Loucy (cell line): Measurements from ENCODE around the gene AKAP6.

Source experiments
- H2AFZ ChIP-seq: fragments of 200-600 bp; sonication (generic); 2 replicates; pipeline ENCODE4 v1.6.0; 2016; ENCODE audit warnings: antibody characterized with exemption, mild to moderate bottlenecking, low read length, moderate library complexity
- H3F3A ChIP-seq: fragments of 200-600 bp; 2 replicates; pipeline ENCODE4 v1.6.0; 2016; ENCODE audit warnings: antibody characterized with exemption, low read depth, mild to moderate bottlenecking
- H3K27me3 ChIP-seq: fragments of 200-600 bp; sonication (generic); 2 replicates; pipeline ENCODE4 v1.6.1; 2014; ENCODE audit warnings: low read length, mild to moderate bottlenecking; ENCODE audit not compliant: insufficient read depth, poor library complexity, severe bottlenecking
- H3K36me3 ChIP-seq: fragments of 200-600 bp; sonication (generic); 2 replicates; pipeline ENCODE4 v1.6.1; 2016; ENCODE audit warnings: low read length; ENCODE audit not compliant: insufficient read depth
- H3K4me1 ChIP-seq: fragments of 200-600 bp; sonication (generic); 2 replicates; pipeline ENCODE4 v1.5.1; 2014; ENCODE audit warnings: low read length, mild to moderate bottlenecking; ENCODE audit not compliant: insufficient read depth, poor library complexity, severe bottlenecking
- H3K4me2 ChIP-seq: fragments of 200-600 bp; sonication (generic); 2 replicates; pipeline ENCODE4 v1.6.0; 2014; ENCODE audit warnings: antibody characterized with exemption, low read length, low read depth, mild to moderate bottlenecking; ENCODE audit not compliant: poor library complexity, severe bottlenecking
- H3K4me3 ChIP-seq: fragments of 200-600 bp; sonication (generic); 2 replicates; pipeline ENCODE4 v1.5.1; 2014; ENCODE audit warnings: low read length, mild to moderate bottlenecking, mixed read lengths; ENCODE audit not compliant: poor library complexity, severe bottlenecking
- H3K79me2 ChIP-seq: fragments of 200-600 bp; sonication (generic); 2 replicates; pipeline ENCODE4 v1.6.1; 2014; ENCODE audit warnings: low read length; ENCODE audit not compliant: insufficient read depth
- H3K9ac ChIP-seq: fragments of 200-600 bp; sonication (generic); 2 replicates; pipeline ENCODE4 v1.6.0; 2014; ENCODE audit warnings: mild to moderate bottlenecking, low read depth, low read length, moderate library complexity; ENCODE audit not compliant: poor library complexity, severe bottlenecking
- H3K9me2 ChIP-seq: fragments of 200-600 bp; sonication (generic); replicated peaks from 2 replicates; pipeline ENCODE4 v1.6.1; 2016; ENCODE audit warnings: low read depth, low read length, mixed read lengths
- H3K9me3 ChIP-seq: fragments of 200-600 bp; sonication (generic); 2 replicates; pipeline ENCODE4 v1.6.1; 2014; ENCODE audit warnings: mild to moderate bottlenecking, antibody characterized with exemption, low read length, low read depth; ENCODE audit not compliant: insufficient read depth
- H4K20me1 ChIP-seq: fragments of 200-600 bp; sonication (generic); 2 replicates; pipeline ENCODE4 v1.6.0; 2014; ENCODE audit warnings: antibody characterized with exemption, low read length, mild to moderate bottlenecking; ENCODE audit not compliant: insufficient read depth, poor library complexity, severe bottlenecking
- EZH2phosphoT487 ChIP-seq: fragments of 200-600 bp; IDR thresholded peaks from 2 replicates; pipeline ENCODE4 v1.6.1; 2018; ENCODE audit warnings: antibody characterized with exemption, mild to moderate bottlenecking, moderate library complexity, borderline replicate concordance
- TF ChIP-seq, protein P1 (sequence below): fragments of 200-600 bp; sonication (generic); conservative IDR thresholded peaks from 2 replicates; pipeline ENCODE4 v1.5.1; 2014; ENCODE audit warnings: mild to moderate bottlenecking, antibody characterized with exemption, low read length

The AKAP6 gene

DNA sequence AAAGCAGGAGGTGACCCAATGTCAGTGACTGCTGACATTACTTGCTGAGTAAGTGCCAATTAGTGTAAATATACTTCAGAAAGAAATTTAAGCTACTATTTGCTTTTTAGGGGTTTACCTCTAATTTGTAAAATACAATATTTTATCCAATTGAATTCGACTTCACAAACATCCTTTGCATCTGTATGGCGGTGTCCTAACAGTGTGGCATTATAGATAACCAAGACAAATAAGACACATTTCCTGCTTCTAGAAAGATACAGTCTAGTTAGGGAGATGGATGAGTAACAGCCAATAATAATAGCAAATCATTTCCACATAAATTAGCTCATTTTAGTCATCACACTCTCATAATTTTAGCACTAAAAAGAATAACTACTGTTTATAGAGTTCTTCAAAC is 196.5 kb downstream of the AKAP6 start:
- H3K27me3 ChIP-seq: no peaks in the 10 kb centered on the region
- no peak for TF ChIP-seq EZH2phosphoT487
- TF ChIP-seq, protein P1, sequence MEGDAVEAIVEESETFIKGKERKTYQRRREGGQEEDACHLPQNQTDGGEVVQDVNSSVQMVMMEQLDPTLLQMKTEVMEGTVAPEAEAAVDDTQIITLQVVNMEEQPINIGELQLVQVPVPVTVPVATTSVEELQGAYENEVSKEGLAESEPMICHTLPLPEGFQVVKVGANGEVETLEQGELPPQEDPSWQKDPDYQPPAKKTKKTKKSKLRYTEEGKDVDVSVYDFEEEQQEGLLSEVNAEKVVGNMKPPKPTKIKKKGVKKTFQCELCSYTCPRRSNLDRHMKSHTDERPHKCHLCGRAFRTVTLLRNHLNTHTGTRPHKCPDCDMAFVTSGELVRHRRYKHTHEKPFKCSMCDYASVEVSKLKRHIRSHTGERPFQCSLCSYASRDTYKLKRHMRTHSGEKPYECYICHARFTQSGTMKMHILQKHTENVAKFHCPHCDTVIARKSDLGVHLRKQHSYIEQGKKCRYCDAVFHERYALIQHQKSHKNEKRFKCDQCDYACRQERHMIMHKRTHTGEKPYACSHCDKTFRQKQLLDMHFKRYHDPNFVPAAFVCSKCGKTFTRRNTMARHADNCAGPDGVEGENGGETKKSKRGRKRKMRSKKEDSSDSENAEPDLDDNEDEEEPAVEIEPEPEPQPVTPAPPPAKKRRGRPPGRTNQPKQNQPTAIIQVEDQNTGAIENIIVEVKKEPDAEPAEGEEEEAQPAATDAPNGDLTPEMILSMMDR: no peak
- H3F3A ChIP-seq: no peaks in the 10 kb centered on the region
- no peak overlapping the region for H3K4me3 ChIP-seq
- no peak overlapping the region for H2AFZ ChIP-seq
- H3K4me1 ChIP-seq: no peaks in the 10 kb centered on the region
- H3K4me2 ChIP-seq: no peak overlapping the region
- no peaks in the 10 kb centered on the region for H3K9me3 ChIP-seq
- no peaks in the 10 kb centered on the region for H4K20me1 ChIP-seq
- no peaks in the 10 kb centered on the region for H3K79me2 ChIP-seq
- H3K9ac ChIP-seq: no peak overlapping the region
- H3K9me2 ChIP-seq: no peaks in the 10 kb centered on the region
- H3K36me3 ChIP-seq: no peaks in the 10 kb centered on the region

DNA sequence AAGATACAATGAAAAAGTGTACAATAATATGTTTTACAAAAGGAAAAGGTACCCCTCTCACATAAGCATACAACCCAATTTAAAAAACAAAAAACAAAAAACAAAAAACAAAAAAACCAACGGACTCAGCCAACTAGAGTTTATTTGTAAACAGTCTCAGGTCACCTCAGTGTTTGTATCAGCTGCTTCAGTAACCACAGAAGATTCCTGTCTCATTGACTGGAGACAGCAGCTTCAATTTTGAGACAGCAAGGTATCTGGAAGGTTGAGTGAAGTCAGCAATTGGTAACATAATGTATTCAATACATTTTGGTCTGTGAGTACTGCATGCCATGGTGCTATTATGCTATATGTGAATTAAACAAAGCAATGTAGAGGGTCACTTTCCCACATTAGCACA is 201.7 kb downstream of the AKAP6 start:
- Histone ChIP-seq H4K20me1 (no peaks in the 10 kb centered on the region), H3K4me2 (no peak overlapping the region), H3F3A (no peaks in the 10 kb centered on the region), H3K4me3 (no peak overlapping the region), H3K79me2 (no peaks in the 10 kb centered on the region), H2AFZ (no peak overlapping the region), H3K4me1 (no peaks in the 10 kb centered on the region), H3K36me3 (no peaks in the 10 kb centered on the region), H3K9me2 (no peaks in the 10 kb centered on the region), H3K27me3 (no peaks in the 10 kb centered on the region), H3K9ac (no peak overlapping the region), H3K9me3 (no peaks in the 10 kb centered on the region)
- no peak for TF ChIP-seq EZH2phosphoT487
- TF ChIP-seq, protein P1: no peak

DNA sequence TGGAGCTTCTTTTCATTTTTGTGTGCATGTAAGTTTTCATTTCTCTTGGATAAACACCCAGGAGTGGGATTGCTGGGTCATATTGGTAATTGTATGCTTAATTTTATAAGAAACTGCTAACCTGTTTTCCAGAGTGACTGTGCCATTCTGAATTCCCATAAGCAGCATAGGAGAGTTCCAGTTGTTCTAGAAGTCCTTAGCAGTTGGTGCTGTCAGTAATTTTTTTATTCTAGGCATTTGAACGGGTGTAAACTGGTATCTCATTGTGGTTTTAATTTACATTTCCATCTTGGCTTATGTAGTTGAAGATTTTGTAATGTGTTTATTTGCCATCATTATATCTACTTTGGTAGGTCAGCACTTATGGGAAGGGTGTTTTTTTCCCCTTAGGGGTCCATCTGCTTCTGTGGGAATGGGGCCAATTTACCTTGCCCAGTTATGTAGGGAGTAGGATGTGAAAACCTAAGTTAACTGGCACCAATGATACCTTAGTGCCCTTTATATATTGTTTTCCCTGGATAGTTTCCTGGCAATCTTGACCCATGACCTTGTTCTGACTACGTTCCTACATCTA is 202.9 kb downstream of the AKAP6 start:
- Histone ChIP-seq H4K20me1 (no peaks in the 10 kb centered on the region), H3K9ac (no peak overlapping the region), H3K79me2 (no peaks in the 10 kb centered on the region), H3K36me3 (no peaks in the 10 kb centered on the region), H3K4me1 (no peaks in the 10 kb centered on the region), H3K9me2 (no peaks in the 10 kb centered on the region), H3K4me3 (no peak overlapping the region), H3K4me2 (no peak overlapping the region), H3K27me3 (no peaks in the 10 kb centered on the region), H2AFZ (no peak overlapping the region), H3F3A (no peaks in the 10 kb centered on the region), H3K9me3 (no peaks in the 10 kb centered on the region)
- no peak for TF ChIP-seq EZH2phosphoT487
- TF ChIP-seq, protein P1: no peak
